HepG2 (cell line): ENCODE results near the gene SLC6A6. TPM values are rescaled to one million over a fixed set of nuclear protein-coding genes. Genes with fewer than 3 reads are reported as not detected.

Source experiments
- AGO1 ChIP-seq: fragments of 200-400 bp; formaldehyde crosslinking; IDR thresholded peaks from 2 replicates; pipeline ENCODE4 v1.6.1; 2017; ENCODE audit warnings: mild to moderate bottlenecking, low read depth, low read length, moderate library complexity; ENCODE audit not compliant: poor library complexity, severe bottlenecking
- ESRRA ChIP-seq: sonication (generic); formaldehyde crosslinking; IDR thresholded peaks from 2 replicates; pipeline ENCODE4 v1.5.1; 2020; ENCODE audit warnings: mild to moderate bottlenecking, low read depth, missing genetic modification reagents
- FOXP4 ChIP-seq: sonication (generic); formaldehyde crosslinking; IDR thresholded peaks from 2 replicates; pipeline ENCODE4 v1.4.0; 2020; ENCODE audit warnings: missing genetic modification reagents
- GATA4 ChIP-seq: sonication (generic); IDR thresholded peaks from 2 replicates; pipeline ENCODE4 v1.6.1; 2016; ENCODE audit warnings: antibody characterized with exemption, low read depth, borderline replicate concordance
- IKZF4 ChIP-seq: sonication (generic); formaldehyde crosslinking; IDR thresholded peaks from 2 replicates; pipeline ENCODE4 v1.5.1; 2020; ENCODE audit warnings: borderline replicate concordance, mild to moderate bottlenecking, low read depth, missing genetic modification reagents; ENCODE audit errors: not compliant biosample characterization
- IKZF5 ChIP-seq: IDR thresholded peaks from 2 replicates; pipeline ENCODE4 v1.6.1; 2018; ENCODE audit warnings: missing genetic modification reagents, mild to moderate bottlenecking, missing compliant biosample characterization
- MLX ChIP-seq: IDR thresholded peaks from 2 replicates; pipeline ENCODE4 v1.6.1; 2016
- NKX3-1 ChIP-seq: sonication (generic); formaldehyde crosslinking; IDR thresholded peaks from 2 replicates; pipeline ENCODE4 v1.5.0; 2020; ENCODE audit warnings: missing genetic modification reagents
- PHF5A ChIP-seq: IDR thresholded peaks from one replicate; pipeline ENCODE4 v1.6.1; 2018; ENCODE audit warnings: low read depth, missing genetic modification reagents; ENCODE audit not compliant: unreplicated experiment
- RBFOX2 ChIP-seq: fragments of 200-400 bp; formaldehyde crosslinking; IDR thresholded peaks from 2 replicates; pipeline ENCODE4 v1.6.1; 2017; ENCODE audit warnings: low read depth, mild to moderate bottlenecking, low read length
- STAT6 ChIP-seq: sonication (generic); formaldehyde crosslinking; IDR thresholded peaks from 2 replicates; pipeline ENCODE4 v1.4.0; 2020; ENCODE audit warnings: missing genetic modification reagents, mild to moderate bottlenecking, borderline replicate concordance
- TCF7 ChIP-seq: sonication (generic); IDR thresholded peaks from 2 replicates; pipeline ENCODE4 v1.6.1; 2016; ENCODE audit warnings: antibody characterized with exemption, low read depth
- ZBTB7B ChIP-seq: sonication (generic); formaldehyde crosslinking; IDR thresholded peaks from 2 replicates; pipeline ENCODE4 v1.4.0; 2020; ENCODE audit warnings: missing genetic modification reagents
- ZFAT ChIP-seq: sonication (generic); formaldehyde crosslinking; conservative IDR thresholded peaks from 2 replicates; pipeline ENCODE4 v1.8.1; 2023; ENCODE audit warnings: missing genetic modification reagents, inconsistent platforms
- ZFP36L1 ChIP-seq: sonication (generic); formaldehyde crosslinking; IDR thresholded peaks from 2 replicates; pipeline ENCODE4 v1.8.0; 2022; ENCODE audit warnings: mild to moderate bottlenecking, missing genetic modification reagents, moderate library complexity
- ZNF232 ChIP-seq: sonication (generic); formaldehyde crosslinking; IDR thresholded peaks from 2 replicates; pipeline ENCODE4 v1.4.0; 2020; ENCODE audit warnings: missing genetic modification reagents, borderline replicate concordance
- ZNF350 ChIP-seq: sonication (generic); formaldehyde crosslinking; IDR thresholded peaks from 2 replicates; pipeline ENCODE4 v1.4.0; 2020; ENCODE audit warnings: mild to moderate bottlenecking, low read depth, missing genetic modification reagents, borderline replicate concordance
- ZNF503 ChIP-seq: sonication (generic); formaldehyde crosslinking; IDR thresholded peaks from 2 replicates; pipeline ENCODE4 v1.4.0; 2020; ENCODE audit warnings: missing genetic modification reagents
- ZNF629 ChIP-seq: sonication (generic); formaldehyde crosslinking; conservative IDR thresholded peaks from 2 replicates; pipeline ENCODE4 v1.5.0; 2020; ENCODE audit warnings: missing genetic modification reagents
- polyA plus RNA-seq, 8 experiments: library from polyadenylated mRNA; depleted of rRNA in 3 of 8; stranded (reverse) in 7 of 8; unstranded in 1 of 8; fragments of >200 nt; fragmentation: Illumina TruSeq in 4 of 8; extraction: Trizol in 4 of 8; gene quantifications; 2 replicates each; pipeline versions ENCODE4 v1.2.1 to v1.2.3, GENCODE V29; 2011 to 2016; ENCODE audit warnings: low read depth in 4 of 8, missing spikeins in 1 of 8, mixed read lengths in 1 of 8; ENCODE audit not compliant: insufficient read depth in 1 of 8
- total RNA-seq, 5 experiments: library from RNA; depleted of rRNA; stranded (reverse); fragments of >200 nt; fragmentation: Illumina TruSeq; extraction: Trizol; gene quantifications; 2 replicates each; pipeline ENCODE4 v1.2.3, GENCODE V29; 2016; ENCODE audit warnings: low read depth in 1 of 5

SLC6A6 gene
- total and polyA plus RNA-seq, 2 of the 13 experiments (the other 11 are each of a cell fraction or from before 2014, with no cell fraction given) = 14.1 to 20.7 TPM

- 0 out of 2 replicates have a peak, but pooled peaks have one; percentile 34 for TF ChIP-seq ZFP36L1 (CRISPR knock-in tag)
- TF ChIP-seq RBFOX2 = no peak
- no peak for TF ChIP-seq ZFAT (CRISPR knock-in tag)
- no peak for TF ChIP-seq STAT6 (CRISPR knock-in tag)
- 0 out of 2 replicates have a peak, but pooled peaks have one; percentile 37 for TF ChIP-seq ESRRA (CRISPR knock-in tag)
- TF ChIP-seq MLX (CRISPR knock-in tag) = no peak
- TF ChIP-seq PHF5A (CRISPR knock-in tag) = no peak
- TF ChIP-seq GATA4 = no peak
- TF ChIP-seq IKZF5 (CRISPR knock-in tag) = peak; percentile 50; the same call in 1 of the 2 replicates
- peak; percentile 89 for TF ChIP-seq FOXP4 (CRISPR knock-in tag)
- no peak for TF ChIP-seq ZNF232 (CRISPR knock-in tag)
- no peak for TF ChIP-seq TCF7
- no peak for TF ChIP-seq ZNF503 (CRISPR knock-in tag)
- TF ChIP-seq NKX3-1 (CRISPR knock-in tag) = no peak
- TF ChIP-seq AGO1 = no peak
- no peak for TF ChIP-seq IKZF4 (CRISPR knock-in tag)
- TF ChIP-seq ZNF350 (CRISPR knock-in tag) = no peak
- TF ChIP-seq ZNF629 (CRISPR knock-in tag) = peak; percentile 93
- no peak for TF ChIP-seq ZBTB7B
Observed at GRCh38 chr3:14418296-14419250, 16.2 kb downstream of the SLC6A6 start (continued).
